T-helper 2 cell (primary cell): ENCODE data around the gene HBA1.
"Not testable (repeated sequence)": the region's sequence is repeated elsewhere in the genome, so short reads cannot be mapped to it uniquely, and the experiment has no call there.

Experiments used
- DNase-seq, 5 experiments: peaks; one replicate each; pipeline versions ENCODE4 v3.0.0 to v3.0.0-alpha.2; 2012 to 2022

The HBA1 gene

DNA sequence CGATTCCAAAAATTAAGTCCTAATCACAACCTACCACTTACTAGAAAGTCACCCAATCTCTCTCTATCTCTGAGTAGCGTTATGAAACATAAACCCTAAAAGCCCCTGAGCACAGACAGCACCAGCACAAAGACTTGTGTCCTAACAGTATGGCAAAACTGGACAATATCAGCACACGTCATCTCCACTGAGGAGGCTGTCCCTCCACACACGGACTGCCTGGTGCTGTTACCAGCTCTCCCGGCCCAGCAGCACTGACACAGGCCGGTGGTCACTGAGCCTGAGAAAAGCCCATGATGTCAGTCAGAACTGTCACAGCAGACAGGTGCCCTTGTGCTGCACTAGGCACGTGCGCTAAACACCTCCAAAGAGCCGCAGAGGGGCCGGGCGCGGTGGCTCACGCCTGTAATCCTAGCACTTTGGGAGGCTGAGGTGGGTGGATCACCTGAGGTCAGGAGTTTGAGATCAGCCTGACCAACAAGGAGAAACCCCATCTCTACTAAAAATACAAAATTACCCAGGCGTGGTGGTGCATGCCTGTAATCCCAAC is 35.2 kb downstream of the HBA1 start:
- not testable (repeated sequence) for DNase-seq

DNA sequence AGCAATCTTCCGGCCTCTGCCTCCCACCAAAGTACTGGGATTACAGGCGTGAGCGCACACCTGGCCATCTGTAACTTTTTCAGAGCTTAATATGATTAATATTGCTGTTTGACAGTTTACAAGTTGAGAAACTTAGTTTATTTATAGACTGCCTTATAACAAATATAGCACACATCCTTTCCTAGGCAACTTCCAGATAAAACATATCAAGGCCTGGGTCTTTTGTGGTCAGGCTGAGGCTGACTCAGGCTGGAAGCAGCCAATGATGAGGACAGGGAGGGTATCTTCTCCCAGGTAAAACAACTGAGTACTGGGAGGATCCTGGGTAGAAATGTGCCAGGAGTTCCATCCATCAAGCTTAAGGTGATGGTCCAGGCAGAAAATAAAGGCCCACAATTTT is 36.5 kb downstream of the HBA1 start:
- DNase-seq = no peak

DNA sequence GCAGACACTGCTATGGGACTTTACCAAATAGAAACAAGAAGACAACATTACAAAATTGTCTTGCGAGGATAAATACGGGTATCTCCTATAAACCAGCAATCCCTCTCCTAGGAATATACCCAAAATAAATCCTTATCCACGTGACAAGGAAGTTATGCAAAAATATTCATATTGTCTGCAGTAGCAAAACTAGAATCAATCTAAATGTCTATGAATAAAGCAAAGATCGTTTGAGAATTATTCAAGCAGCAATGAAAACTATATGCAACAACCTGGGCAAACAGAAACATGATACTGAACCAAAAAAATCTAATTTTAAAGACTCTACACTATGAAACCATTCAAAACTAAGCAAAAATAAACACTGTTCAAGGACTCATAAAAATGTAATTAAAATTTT is 43.5 kb downstream of the HBA1 start:
- DNase-seq = no peak
